NCI-H2196 (cell line): ENCODE data around the gene ASXL1.
A peak's percentile ranks its signal among the peaks of the same experiment; 100 is the strongest.
"Not testable (repeated sequence)": the region's sequence is repeated elsewhere in the genome, so short reads cannot be mapped to it uniquely, and the experiment has no call there.

Source experiments
- DNase-seq: peaks from one replicate; lab custom pipeline; 2025; ENCODE audit not compliant: unreplicated experiment; lab: John Stamatoyannopoulos, UW

The ASXL1 gene

GRCh38 chr20:32336918-32337347 lies 21.2 kb upstream of the ASXL1 start:
- peak; percentile 42 for DNase-seq

DNA sequence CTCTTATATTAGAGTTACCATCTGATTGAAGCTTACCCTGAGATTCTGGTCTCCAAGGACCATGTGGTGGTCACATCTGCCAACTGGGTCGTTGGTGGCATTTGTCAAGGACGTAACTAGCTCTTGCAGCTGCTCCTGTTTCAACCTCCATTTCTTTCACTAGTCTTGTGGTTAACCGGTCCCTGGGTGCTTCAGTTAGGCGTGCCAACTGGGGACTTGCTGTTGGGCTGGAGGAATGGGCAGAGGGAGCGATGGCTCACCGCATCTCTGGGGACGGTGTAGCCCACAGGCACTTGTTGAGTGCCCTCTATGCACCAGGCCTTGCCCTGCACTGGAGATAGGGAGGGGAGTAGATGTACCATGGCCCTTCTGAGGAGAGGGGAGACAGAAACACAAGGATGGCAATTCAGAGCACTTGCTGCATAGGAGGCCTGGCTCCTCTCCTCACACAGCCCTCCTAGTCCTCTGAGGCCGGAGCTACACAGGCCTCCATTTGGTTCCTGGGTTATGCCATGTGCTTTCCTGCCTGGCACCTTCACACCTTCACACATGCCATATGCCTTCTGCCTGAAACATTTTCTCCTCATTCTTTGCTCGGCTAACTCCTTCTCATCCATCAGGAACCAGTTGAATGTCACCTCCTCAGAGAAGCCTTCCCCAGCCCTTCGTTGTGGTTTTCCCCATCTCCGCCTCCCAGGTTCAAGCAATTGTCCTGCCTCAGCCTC lies 20.0 kb upstream of the ASXL1 start:
- DNase-seq, result no peak

DNA sequence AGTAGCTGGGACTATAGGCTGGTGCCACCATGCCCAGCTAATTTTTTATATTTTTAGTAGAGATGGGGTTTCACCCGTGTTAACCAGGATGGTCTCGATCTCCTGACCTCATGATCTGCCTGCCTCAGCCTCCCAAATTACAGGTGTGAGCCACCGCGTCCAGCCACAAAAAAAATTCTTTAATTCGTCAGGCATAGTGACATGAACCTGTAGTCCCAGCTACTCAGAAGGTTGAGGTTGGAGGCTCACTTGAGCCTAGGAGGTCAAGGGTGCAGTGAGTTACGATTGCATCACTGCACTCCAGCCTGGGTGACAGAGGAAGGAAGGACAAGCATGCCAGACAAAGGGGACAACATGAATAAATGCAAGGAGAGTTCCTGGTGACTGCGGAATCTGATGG lies 19.5 kb upstream of the ASXL1 start:
- DNase-seq, result no peak

DNA sequence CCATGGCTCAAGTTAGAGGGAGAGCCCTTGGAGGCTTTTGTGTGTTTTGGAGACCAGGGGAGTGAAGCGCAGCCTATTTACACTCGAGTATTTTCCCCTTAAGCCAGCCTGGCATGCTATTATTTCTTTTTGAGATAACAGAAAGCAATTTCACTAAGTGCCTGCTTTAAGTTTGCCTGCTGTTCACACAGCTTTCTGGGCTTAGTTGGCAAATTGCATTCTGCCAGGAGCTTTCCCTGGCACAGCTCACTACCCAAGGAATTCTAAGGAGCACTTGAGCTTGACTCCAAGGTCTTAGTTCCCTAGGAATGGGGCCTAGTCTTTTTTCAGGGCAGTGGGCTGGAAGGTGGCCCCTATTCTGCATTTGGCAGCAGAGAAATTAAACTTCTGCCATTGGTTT lies 19.0 kb upstream of the ASXL1 start:
- DNase-seq, result no peak

- not testable (repeated sequence) for DNase-seq
These were observed 17.1 kb upstream of the ASXL1 start for GRCh38 chr20:32341053-32341452.

GRCh38 chr20:32343439-32343838 lies 14.7 kb upstream of the ASXL1 start:
- no peak for DNase-seq

GRCh38 chr20:32344835-32345506 lies 13.2 kb upstream of the ASXL1 start:
- DNase-seq, result no peak

DNA sequence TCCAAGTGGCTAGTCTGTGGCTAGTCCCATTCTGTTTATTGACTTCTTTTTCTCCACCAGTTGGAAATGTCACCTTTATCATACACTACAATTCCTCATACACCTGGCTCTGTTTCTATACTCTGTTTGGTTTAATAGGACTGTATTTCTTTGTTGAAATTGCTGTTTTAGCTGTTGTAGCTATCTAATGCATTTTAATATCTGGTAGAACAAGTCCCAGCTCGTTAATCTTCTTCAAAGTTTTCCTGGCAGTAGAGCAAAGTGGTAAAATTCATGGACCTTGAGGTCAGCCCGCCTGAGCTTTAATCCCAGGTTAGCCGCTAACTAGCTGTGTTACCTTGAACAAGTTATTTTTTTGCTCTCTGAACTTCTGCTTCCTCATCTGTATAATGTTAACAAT lies 9.9 kb upstream of the ASXL1 start:
- DNase-seq, result no peak

GRCh38 chr20:32350421-32350820 lies 7.7 kb upstream of the ASXL1 start:
- DNase-seq, result no peak

- DNase-seq, result no peak
These were observed 5.9 kb upstream of the ASXL1 start for GRCh38 chr20:32352121-32352720.

GRCh38 chr20:32353848-32354496 lies 4.2 kb upstream of the ASXL1 start:
- DNase-seq, result no peak

DNA sequence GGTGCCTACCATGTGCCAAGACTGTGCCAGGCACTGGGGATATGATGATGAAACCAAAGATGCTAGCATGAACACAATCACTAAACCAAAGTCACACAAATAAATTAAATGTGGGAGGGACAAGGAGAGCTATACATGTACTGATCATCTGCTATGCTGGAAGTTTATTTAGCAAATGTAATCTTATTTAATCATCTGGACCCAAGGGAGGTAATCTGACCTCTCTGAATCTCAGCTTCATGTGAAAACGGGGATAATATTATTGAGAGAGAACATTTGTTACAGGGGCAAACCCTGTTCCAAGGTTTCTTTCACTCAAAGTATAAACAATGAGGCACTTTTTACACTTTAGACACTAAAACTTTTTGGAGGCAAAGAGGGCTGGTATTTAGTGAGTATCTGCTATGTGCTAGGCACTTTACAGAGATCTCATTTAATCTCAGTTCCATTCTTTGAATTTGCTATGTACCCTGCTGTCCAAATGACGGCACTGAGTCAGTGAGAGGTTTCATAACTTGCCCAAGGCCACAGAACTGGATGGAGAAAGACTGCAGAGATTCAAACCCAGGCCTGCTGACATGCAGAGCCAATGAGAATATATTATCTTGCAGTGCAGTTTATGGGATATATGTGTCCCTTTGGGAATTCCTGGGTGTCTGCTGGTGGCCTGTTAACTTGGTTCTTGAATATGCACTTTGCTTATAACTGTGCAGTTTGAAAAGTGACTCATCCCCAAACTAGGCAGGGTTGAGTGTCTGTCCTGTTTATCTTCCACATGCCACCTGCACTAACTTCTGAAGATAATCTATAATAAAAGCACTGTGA lies 3.3 kb upstream of the ASXL1 start:
- no peak for DNase-seq

DNA sequence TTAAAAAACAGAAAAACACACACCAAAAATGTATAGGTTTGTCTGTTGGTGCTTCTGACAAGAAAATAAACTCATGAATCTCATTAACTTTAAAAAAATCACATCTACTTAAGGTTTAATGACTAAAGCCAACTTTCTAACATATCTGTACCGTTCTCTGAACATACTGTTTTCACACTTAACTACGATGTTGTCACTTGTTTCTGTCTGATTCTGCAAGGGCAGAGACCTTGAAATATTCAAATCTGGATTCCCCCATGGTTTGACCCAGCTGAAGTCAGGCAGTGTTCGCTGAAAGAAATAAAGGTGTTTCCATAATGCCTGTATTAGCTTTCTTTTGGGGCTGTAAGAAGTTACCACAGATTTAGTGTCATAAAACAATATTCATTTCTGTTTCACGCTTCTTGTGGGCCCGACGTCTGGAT lies 2.7 kb upstream of the ASXL1 start:
- no peak for DNase-seq

- not testable (repeated sequence) for DNase-seq
These were observed 2.1 kb upstream of the ASXL1 start for GRCh38 chr20:32355907-32356621.

GRCh38 chr20:32356622-32357374 lies 1.3 kb upstream of the ASXL1 start:
- DNase-seq, result no peak

GRCh38 chr20:32357375-32357868 lies 709 bp upstream of the ASXL1 start:
- no peak for DNase-seq

DNA sequence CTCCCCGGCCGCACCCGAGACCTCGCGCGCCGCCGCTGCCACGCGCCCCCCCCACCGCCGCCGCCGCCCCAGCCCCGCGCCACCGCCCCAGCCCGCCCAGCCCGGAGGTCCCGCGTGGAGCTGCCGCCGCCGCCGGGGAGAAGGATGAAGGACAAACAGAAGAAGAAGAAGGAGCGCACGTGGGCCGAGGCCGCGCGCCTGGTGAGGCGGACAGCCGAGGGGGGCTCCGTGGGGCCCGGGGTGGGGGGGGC lies 426 bp downstream of the ASXL1 start:
- DNase-seq, result no peak

DNA sequence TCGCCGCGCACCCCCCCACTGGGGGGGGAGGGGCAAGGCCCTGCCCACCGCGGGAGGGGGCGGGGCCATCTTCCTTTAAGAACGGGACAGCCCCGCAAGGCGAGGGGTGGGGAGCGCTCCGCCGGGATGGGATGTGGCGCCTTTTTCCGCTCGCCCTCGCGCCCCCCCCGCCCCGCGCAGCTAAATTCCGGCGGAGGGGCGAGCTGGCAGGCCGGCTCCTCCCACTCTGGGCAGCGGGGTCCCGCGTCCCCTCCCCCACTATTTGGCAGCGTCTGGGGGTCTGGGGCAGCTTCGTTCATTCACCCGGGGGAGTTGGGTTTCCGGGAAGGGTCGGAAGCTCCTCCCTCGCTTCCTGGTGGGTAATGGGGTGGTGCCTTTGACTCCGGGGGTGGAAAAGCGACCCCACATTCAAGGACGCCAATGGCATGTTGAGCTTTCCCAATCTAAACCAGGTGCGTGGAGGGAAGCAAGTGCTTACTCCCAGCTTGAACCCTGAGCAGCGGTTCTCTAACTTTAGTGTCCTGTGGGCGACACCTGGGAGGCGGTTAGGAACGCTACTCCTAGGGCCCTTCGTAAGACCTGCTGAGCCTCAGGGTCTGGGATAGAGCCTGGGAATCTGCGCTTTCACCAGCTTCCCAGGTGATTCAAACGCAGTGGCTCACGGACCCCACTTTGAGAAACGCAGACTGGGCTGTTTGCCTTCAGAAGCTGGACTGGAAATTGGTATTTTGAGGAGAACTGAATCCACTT lies 927 bp downstream of the ASXL1 start:
- DNase-seq, result peak; percentile 62
